BJ (cell line): ENCODE measurements around the gene CDC45. TPM values are rescaled to one million over a fixed set of nuclear protein-coding genes. Genes with fewer than 3 reads are reported as not detected.
A peak's percentile ranks its signal among the peaks of the same experiment; 100 is the strongest.

Experiments used
- CTCF ChIA-PET: fragments of 350-600 bp; formaldehyde crosslinking; extraction: SDS; loops from one replicate; lab custom pipeline; 2021; ENCODE audit warnings: antibody characterized with exemption, inconsistent platforms; lab: Yijun Ruan, JAX
- POLR2A ChIA-PET: fragments of 300-600 bp; sonication (Branson Sonifier 250); formaldehyde crosslinking; extraction: SDS; loops from one replicate; lab custom pipeline; 2021; ENCODE audit warnings: antibody characterized with exemption; lab: Charles Lee
- DNase-seq: peaks from one replicate; pipeline ENCODE4 v3.0.0-alpha.2; 2011; ENCODE audit warnings: low read depth
- H3K27me3 ChIP-seq: 2 replicates; pipeline ENCODE4 v1.6.0; 2011; ENCODE audit warnings: low read length; ENCODE audit not compliant: control insufficient read depth, insufficient read depth
- H3K36me3 ChIP-seq: 2 replicates; pipeline ENCODE4 v1.5.1; 2011; ENCODE audit warnings: low read length; ENCODE audit not compliant: control insufficient read depth, insufficient read depth
- H3K4me3 ChIP-seq: 2 replicates; pipeline ENCODE4 v1.5.1; 2011; ENCODE audit warnings: low read depth, mild to moderate bottlenecking, control low read depth, low read length
- polyA plus RNA-seq: library from polyadenylated mRNA; depleted of rRNA; stranded (reverse); fragments of >200 nt; gene quantifications from 2 replicates; pipeline ENCODE4 v1.2.3, GENCODE V29; 2011
- TF ChIP-seq, protein P1 (sequence below): IDR thresholded peaks from 2 replicates; pipeline ENCODE4 v1.5.1; 2011; ENCODE audit warnings: low read depth, mild to moderate bottlenecking, control low read depth, inconsistent platforms, low read length, moderate library complexity; ENCODE audit not compliant: insufficient read depth

CDC45 gene
- polyA plus RNA-seq, 1 experiment: 13.8 TPM

GRCh38 chr22:19520566-19521305 is 41.0 kb downstream of the CDC45 start:
- H3K27me3 ChIP-seq: peaks cover 2% of the 10 kb centered on the region; the same call in 1 of the 2 replicates
- H3K36me3 ChIP-seq: peaks cover 3% of the 10 kb centered on the region; the same call in 1 of the 2 replicates
- ChIA-PET CTCF (interaction anchor here (0.7 kb wide), 1 partner anchor 124 kb away, joined by 3 read pairs; no protein-coding TSS in a partner anchor), POLR2A (no interaction called here)
- TF ChIP-seq, protein P1, sequence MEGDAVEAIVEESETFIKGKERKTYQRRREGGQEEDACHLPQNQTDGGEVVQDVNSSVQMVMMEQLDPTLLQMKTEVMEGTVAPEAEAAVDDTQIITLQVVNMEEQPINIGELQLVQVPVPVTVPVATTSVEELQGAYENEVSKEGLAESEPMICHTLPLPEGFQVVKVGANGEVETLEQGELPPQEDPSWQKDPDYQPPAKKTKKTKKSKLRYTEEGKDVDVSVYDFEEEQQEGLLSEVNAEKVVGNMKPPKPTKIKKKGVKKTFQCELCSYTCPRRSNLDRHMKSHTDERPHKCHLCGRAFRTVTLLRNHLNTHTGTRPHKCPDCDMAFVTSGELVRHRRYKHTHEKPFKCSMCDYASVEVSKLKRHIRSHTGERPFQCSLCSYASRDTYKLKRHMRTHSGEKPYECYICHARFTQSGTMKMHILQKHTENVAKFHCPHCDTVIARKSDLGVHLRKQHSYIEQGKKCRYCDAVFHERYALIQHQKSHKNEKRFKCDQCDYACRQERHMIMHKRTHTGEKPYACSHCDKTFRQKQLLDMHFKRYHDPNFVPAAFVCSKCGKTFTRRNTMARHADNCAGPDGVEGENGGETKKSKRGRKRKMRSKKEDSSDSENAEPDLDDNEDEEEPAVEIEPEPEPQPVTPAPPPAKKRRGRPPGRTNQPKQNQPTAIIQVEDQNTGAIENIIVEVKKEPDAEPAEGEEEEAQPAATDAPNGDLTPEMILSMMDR: no peak
- no peak overlapping the region for H3K4me3 ChIP-seq
- DNase-seq: no peak

DNA sequence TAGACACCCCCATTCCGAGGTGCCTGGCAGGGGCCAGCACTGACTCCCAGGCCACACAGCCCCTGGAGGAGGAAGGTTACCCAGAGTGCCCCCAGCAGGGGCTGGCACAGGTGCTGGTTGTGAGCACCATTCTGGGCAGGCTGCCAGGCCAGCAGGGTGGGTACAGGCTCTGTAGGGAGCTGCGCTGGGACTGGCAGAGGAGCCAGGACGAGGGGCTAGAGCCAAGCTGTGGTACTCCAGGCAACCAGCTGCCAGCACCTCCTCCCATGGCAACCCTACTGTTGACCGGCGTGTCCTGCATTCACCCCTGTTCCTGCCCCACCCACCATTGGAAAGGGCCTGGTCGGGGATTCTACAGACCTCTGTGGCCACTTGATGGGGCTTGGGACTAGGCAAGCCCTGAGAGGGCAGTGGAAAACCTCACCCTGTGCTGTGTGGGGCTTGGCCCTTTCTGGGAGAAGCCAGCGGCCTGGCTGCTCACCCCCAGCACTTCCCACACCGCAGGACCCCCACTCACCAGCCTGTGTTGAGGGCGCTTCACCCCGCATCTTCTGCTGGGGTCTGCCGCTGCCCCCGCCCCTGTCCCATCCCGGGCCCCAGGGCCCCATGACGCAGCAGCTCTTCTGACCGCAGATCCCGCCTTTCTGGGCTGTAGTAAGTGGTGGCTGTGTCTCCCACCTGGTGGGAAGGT is 42.6 kb downstream of the CDC45 start:
- POLR2A ChIA-PET: no interaction called here
- Histone ChIP-seq H3K27me3 (peaks cover 2% of the 10 kb centered on the region; the same call in 1 of the 2 replicates), H3K4me3 (no peak overlapping the region), H3K36me3 (no peaks in the 10 kb centered on the region; the same call in 1 of the 2 replicates)
- no peak for DNase-seq
- CTCF ChIA-PET: interaction anchor here (0.7 to 1.0 kb wide), 2 partner anchors 14 to 44 kb away, joined by 3 read pairs; no protein-coding TSS in a partner anchor
- TF ChIP-seq, protein P1: no peak

GRCh38 chr22:19522881-19523239 is 43.1 kb downstream of the CDC45 start:
- CTCF ChIA-PET: interaction anchor here (0.7 kb wide), 1 partner anchor 30 kb away, joined by 3 read pairs; no protein-coding TSS in a partner anchor
- H3K4me3 ChIP-seq: no peak overlapping the region; the same call in 1 of the 2 replicates
- DNase-seq: no peak
- H3K36me3 ChIP-seq: no peaks in the 10 kb centered on the region; the same call in 1 of the 2 replicates
- TF ChIP-seq, protein P1: no peak
- POLR2A ChIA-PET: no interaction called here
- peaks cover 2% of the 10 kb centered on the region; the same call in 1 of the 2 replicates for H3K27me3 ChIP-seq

DNA sequence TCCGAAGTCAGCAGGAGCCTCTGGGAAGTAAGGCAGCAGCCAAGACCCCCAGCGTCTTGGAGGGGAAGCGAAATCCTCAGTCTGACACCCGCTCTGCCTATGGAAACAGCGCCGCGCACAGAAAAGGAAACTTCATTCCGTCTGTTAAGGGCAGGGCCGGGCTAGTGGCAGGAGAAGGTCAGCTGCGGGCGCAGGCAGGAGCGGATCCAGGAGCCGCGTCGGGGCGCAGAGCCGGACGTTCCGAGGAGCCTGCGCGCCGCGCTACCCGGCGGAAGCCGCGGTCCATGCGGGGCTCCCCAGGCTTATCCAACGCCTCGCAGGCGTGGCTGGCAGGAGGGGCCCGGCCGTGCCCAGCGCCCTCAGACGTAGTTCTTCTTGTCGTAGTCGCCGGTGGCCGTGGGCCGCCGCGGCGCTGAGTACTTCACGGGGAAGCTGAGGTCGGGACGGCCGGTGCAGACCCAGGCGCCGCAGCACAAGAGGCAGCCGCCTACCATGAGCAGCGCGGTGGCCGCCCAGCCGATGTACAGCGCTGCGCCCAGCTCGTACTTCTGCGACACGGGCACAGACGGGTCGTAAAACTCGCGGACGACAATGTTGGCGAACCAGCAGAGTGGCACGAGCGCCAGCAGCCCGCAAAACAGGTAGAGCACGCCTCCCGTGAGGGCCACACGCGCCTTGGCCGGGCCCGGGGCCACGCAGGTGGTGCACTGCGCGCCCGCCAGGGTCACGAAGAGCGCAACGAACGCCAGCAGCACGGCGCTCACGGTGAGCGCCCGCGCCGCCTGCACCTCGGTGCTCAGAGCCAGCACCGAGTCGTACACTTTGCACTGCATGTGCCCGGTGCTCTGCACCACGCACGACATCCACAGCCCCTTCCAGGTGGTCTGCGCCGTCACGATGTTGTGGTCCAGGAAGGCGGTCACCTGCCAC is 43.8 kb downstream of the CDC45 start:
- DNase-seq: no peak
- TF ChIP-seq, protein P1: no peak
- ChIA-PET CTCF (interaction anchor here (0.6 to 0.7 kb wide), 2 partner anchors 29 to 78 kb away, joined by 3 read pairs; no protein-coding TSS in a partner anchor), POLR2A (no interaction called here)
- H3K27me3 ChIP-seq: peaks cover 2% of the 10 kb centered on the region; the same call in 1 of the 2 replicates
- H3K4me3 ChIP-seq: peak overlapping the region; percentile 34
- H3K36me3 ChIP-seq: no peaks in the 10 kb centered on the region
